HTERT RPE-1 (cell line): ENCODE data around the gene VPS25.

Experiments
- in situ Hi-C: fragments of 300-500 bp; cut with MboI; formaldehyde crosslinking; loops from 4 replicates; pipeline ENCODE4 v1.14.3; 2020; ENCODE audit warnings: low sequenced_read_pairs

VPS25 gene

DNA sequence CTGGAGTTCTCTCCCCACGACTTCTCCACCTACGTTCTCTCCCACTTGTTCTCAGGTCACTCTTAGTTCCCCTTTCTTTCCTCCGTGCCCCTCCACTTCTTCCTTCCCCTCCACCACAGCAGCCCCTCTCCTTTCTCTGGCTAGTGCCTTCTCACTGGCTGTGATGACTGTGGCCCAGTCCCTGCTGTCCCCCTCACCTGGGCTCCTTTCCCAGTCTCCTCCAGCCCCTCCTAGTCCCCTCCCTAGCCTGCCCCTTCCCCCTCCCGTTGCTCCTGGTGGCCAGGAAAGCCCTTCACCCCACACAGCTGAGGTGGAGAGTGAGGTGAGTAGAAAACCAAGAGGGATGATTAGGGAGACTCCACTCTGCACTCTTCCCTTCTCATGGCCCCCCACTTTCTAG, 21.8 kb downstream of the VPS25 start:
- in situ Hi-C loops, result no loop called here

DNA sequence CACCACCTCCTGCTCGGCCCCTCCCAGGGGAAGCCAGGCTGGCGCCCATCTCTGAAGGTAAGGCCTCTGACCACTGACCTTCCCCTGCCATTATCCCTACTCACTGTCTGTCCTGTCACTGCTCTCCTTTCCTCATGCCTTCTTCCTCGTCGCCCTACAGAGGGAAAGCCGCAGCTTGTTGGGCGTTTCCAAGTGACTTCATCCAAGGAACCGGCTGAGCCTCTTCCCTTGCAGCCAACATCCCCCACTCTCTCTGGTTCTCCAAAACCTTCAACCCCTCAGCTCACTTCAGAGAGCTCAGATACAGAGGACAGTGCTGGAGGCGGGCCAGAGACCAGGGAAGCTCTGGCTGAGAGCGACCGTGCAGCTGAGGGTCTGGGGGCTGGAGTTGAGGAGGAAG, 22.2 kb downstream of the VPS25 start:
- in situ Hi-C loops, result no loop called here

DNA sequence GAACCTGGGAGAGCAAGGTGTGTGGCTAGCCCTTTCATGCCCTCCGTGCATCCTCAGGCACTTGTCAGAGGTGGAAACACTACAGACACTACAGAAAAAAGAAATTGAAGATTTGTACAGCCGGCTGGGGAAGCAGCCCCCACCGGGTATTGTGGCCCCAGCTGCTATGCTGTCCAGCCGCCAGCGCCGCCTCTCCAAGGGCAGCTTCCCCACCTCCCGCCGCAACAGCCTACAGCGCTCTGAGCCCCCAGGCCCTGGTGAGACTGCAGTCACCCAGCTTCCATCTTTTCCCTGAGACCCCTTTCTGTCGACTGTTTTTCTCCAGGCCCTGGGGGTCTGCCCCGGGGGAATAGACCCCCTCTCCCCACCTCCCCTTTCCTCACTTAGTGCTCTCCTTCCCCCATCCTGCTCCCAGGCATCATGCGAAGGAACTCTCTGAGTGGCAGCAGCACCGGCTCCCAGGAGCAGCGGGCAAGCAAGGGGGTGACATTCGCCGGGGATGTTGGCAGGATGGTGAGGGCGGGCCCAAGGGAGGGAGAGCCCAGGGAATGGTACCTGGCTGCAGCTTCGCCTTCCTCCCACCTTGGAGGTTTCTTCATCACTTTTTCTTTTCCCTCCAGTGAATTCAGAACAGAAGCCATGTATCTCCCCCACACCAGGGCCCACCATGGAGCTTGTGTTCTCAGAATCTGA, 23.0 kb downstream of the VPS25 start:
- in situ Hi-C loops, result no loop called here

DNA sequence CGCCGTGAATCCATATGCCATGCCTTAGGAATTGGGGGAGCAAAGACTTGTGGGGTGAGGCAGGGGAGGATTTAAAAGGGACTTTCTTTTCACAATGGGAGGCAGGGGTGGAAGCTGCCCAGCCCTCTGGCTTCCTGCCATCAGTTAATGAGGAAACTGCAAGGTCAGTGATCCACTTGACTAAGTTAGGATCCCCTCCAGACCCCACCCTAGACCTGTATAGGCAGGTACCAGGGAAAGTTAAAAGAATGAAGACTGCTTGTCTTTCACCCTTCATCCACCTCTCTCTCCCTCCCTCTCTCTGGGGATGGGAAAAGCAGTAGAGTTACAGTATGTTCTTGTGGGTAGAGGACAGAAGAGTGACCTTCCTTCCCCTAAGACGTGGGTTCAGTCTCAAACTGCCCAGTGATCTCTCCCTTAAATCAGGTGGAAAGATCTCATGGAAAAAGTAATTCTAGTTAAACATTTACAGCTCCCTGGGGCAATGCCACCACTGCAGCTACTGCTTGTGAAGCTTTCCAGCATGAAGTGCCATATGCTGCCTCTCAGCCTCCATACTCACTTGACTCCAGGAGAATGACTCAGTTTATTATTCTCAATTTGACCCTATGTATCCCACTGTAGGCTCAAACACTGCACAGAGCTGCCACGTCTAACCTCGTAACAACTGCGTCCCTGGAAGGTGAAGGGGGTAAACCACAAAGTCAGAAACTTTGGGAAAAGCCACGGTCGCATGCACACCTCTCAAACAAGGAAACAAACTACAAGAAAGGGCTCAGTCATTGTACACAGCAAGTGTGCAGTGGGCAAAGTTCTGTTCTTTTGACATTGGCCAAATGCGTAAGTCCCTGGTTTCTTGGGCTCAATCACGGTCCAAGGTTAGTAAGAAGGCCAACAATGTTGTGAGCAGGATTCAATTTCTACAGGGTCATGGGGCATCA, 24.1 kb downstream of the VPS25 start:
- in situ Hi-C loops, result no loop called here

DNA sequence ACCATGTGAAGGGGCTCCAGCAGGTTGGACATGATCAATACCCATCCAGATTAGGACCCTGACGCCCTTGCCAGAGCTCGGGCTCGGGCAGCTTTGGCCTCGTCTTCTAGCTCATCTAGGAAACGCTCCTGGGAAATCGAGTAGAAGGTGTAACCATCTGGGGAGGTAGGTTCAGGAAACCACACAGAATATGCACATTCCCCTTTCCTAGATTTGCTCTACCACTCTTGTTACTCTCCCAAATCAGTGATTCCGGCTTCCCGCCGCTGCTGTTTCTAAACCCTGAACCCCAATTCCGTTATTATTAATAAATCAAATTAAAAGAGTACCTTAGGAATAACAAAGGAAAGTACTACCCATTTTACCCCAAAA, 24.7 kb downstream of the VPS25 start:
- in situ Hi-C loops, result no loop called here

DNA sequence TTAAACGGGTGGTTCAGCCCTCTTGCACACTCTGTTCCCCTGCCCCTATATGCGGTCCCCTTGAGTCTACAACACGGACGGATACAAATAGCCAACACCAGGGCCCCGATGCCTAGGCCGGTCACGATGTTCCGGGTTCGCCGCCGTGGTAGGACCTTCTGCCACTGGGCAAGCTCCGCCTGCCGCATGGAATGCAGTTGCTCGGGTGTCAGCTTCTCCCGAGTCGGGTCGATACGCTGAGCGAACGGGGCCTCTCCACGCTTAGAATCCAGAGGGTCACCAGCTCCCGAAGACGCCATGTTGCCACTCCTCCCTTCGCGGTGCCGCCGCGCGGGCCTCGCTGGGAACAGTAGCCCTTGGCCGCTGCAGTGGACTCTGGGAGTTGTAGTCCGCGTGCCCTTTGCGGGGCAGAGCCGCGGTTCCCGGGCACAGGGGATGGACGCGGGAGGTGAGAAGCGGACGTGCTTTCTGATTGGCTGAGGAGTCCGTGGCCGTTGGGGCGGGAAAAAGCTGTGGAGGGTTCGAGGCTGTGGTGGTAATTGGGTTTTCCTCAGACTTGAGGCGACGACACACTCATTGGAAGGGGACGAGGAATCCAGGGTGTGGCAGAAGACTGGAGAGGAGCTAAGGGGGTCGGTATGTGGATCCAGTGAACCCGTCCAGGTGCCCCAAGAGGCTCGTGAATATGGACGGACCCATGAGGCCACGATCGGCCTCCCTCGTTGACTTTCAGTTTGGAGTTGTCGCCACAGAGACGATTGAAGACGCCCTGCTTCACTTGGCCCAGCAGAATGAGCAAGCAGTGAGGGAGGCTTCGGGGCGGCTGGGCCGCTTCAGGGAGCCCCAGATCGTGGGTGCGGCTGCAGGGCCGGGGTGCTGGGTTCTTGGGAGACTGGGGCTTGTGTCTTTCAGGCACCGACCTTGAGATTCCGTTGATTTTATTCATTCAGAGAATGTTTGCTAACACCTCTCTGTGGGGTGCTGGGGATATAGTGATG, 25.4 kb downstream of the VPS25 start, which contains the start of the genes CNTD1 and COA3:
TSS of gene CNTD1 (plus strand) at position 479 of the 998 bp plus-strand sequence. CDS start at position 686, 207 bp downstream.
TSS of gene COA3 (minus strand) at position 322 of the 998 bp plus-strand sequence. CDS start at position 299, 23 bp downstream.
- in situ Hi-C loops, result no loop called here

DNA sequence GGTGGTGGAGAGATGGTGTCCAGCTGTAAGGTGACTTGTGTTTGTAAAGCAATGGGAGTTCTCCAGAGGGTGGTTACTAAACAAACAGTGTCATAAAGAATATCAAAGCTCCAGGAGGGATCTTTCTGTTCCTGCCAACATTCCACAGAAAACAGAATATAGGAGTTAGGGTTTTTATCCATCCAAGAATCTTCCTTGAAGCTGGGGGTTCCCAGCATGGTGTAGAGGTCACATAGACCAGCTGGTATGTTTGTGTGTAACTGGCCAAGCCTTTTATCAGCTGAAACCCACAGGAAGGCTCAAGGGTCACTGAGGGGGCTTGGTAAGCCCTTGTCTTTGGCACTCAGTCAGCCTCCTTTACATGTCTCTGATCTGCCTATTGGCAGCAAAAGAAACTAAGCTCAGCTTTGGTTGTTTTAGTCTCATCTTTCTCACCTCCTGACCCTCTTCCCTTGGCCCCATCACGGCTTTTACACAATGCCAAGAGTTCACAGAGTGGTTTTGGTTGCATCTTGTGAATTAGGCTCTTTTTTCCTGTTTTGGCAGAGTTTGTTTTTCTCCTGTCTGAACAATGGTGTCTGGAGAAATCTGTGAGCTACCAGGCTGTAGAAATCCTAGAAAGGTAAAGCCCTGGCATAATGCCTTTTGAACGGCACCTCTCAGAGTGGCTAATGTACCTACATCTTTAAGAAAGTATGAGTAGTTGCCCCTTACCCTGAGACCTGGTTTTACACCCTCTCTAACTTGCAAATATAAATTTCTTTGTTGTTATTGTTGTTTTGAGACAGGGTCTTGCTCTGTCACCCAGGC, 30.0 kb downstream of the VPS25 start:
- in situ Hi-C loops, result no loop called here

DNA sequence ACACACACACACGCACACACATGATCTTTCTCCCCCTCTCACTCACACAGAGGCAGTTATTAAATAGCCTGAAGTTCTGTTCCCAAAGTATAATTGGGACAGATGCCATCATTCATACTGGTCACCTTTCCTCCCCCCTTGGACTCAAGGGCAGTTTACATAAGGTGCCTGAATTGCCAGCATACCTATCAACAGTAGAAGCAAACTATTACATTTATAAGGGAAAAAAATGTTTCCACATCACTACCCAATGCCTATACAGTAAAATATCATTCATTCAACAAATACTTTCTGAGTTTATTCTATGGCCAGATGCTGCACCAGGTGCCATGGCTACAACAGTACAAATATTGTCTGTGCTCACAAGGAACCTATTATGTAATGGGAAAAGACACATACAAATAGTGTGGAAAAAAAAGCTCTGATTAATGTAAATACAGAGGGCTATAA, 31.7 kb downstream of the VPS25 start:
- in situ Hi-C loops, result no loop called here

DNA sequence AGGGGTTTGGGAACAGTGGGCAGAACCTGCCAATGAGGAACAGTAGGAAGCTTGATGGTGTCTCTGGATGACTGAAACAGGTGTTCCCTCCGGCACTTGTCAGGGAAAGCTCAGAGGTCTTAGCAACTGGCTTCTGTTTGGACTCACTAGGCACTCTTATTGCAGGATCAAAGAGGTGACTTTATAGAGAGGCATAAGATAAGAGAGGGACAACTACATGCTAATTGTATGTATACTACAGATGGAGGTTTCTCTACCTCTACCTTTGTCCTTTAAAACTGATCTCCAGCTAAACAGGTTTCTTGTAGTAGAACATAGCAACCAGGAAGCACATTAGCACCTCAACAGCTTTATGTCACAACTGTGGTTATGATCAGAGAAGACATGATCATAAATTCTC, 33.0 kb downstream of the VPS25 start:
- in situ Hi-C loops, result no loop called here

DNA sequence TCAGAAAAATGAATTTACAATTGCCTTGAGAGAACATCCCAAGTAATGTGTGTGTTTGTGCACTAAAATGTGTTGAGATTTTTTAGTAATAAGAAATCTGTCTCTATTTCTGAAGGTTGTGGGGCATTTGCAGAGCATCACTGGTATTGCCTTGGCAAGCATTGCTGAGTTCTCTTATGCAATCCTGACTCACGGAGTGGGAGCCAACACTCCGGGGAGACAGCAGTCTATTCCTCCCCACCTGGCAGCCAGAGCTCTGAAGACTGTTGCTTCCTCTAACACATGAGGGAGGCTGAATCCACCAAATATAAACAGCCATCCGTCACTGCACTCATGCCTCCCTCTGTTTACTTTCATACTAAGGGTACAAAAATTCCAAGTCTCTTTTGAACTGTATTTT, 36.0 kb downstream of the VPS25 start:
- in situ Hi-C loops, result no loop called here

DNA sequence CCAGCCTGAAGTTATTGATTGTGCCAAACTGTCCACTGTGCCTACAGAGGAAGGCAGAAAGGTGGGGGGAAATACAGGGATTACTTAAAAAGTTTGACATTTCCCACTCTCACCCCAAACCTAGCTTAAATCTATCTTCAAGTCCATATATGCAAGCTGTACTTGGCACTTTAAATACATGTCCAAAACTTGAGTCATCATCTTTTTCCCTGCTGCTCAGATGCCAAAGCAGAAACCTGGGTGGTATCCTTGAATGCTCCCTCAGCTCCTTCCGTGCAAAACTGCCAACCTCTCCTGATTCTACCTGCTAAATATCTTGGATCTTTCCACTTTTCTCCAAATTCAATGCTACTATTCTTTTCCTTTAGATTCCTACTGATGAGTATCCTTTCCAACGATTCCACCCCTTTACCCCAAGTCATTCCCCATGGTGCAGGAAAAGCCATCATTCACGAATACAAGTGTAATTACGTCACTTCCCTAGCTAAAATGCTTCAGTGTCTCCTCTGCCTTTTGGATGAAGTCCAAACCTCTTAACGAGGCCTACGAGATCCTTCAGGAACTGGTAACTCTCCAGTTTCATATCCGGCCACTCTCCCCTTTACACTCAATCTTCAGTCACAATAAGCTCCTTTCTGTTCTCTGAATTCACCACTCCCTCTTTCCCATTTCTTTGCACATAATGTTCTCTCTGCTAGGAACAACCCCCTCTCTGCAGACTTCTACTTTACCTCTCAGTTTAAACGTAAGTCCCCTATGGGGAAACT, 41.6 kb downstream of the VPS25 start:
- in situ Hi-C loops, result no loop called here

DNA sequence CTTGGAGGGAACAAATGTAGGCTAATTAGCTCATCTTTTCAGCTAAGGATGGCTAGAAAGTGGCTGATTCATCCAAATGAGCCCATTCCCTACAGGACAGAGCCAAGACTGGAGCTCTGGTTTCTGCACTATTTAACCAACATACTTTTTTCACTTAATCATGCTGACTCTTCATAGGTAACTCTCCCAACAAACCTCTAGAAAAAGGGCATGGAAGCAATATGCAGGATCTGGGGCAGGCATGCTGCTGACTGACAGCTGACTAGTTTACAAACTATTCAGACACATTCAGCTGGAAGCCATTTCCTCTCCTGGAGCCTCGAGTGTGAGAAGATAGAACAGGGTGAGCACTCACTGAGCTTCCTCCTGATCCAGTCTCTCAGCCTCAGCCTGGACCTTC, 44.6 kb downstream of the VPS25 start:
- in situ Hi-C loops, result no loop called here

DNA sequence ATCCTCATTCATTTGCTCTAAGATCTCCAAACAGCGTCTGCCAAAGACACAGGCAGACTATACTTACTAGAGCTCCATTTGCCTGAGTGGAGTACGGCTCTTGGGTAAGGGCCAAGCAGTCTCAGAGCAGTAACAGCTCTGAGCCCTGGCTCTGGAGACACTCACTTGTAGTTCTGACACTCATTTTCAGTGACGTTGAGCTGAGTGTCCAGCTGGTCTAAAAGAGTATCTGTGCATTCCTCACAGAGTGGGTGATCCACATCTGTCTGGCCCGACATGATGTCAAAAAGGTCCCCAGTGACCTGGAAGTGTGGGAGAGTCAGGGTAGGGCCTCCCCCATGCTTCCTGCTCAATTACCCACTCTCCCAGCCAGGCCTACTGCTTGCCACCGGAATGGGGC, 45.1 kb downstream of the VPS25 start:
- in situ Hi-C loops, result no loop called here

DNA sequence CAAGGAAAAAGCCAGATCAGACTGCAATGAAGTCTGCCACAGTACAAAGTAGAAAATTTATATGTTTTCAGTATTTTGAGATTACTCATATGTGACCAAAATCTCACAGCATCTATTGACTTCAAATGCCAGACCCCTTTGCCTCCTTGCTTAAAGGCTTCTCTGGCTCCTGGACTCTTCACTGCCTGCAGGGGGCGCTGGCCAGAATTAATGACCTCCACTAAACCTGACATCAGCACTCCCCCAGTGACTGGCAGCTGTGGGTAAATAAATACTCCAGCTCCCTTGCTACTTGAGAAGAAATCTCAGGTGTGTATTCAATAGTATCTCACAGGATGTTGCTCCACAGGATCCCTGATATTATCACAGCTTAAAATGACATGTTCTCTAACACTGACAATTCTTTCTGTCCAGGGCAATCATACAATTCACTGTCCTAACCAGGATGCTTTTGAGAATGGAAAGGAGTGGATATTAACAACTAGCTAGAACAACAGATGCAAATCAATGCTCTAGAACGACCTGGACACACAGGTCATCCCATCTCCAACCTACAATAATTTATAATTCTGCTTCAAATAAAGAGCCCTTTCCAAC, 46.8 kb downstream of the VPS25 start:
- in situ Hi-C loops, result no loop called here

DNA sequence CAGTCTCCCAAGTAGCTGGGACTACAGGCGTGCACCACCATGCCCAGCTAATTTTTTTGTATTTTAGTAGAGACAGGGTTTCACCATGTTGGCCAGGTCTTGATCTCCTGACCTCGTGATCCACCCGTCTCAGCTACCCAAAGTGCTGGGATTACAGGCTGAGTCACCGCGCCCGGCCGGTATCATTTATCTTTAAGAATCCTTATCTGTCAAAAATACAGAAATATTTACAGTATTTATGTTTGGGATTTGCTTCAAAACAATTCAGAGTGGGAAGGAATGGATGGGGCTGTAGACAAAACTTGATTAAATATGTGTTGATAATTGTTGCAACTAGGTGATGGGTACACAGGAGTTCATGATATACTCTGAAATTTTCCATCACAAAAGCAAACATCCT, 47.9 kb downstream of the VPS25 start:
- in situ Hi-C loops, result no loop called here

DNA sequence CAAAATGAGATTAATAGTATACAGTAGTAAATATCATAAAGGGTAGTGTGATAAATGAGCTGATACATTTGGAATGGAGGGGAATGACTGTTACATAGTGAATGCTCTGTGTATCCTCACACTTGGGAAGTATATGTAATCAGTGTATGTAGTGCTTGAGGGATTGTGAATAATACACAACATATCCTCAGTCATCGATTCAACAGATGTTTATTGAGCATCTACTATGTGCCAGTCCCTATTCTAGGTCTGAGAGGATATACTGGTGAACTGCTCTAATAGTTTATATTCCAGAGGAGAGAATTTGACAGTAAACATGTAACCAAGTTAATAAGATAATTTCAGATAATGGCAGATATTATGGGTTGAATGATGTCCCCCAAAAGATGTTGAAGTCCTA, 54.2 kb downstream of the VPS25 start:
- in situ Hi-C loops, result no loop called here
